ENCODE measurements around the gene CYBB.

- TF ChIP-seq POLR2AphosphoS5 (IDR thresholded peaks at IDR 0.05) (no peak), CTCF (IDR thresholded peaks at IDR 0.05) (no peak)
These were observed 1.2 kb downstream of the CYBB start for GRCh38 chrX:37781081-37781480.
